OCI-LY3 (cell line): ENCODE results near the gene NR0B2.

Source experiments
- H2AFZ ChIP-seq: fragments of 200-600, 300-600 bp; shearing (Covaris generic); 2 replicates; pipeline ENCODE4 v1.6.0; 2014; ENCODE audit warnings: antibody characterized with exemption, low read depth, low read length
- H3K27ac ChIP-seq: fragments of 200-600, 300-600 bp; sonication (generic); 2 replicates; pipeline ENCODE4 v1.5.1; 2014; ENCODE audit warnings: mild to moderate bottlenecking, low read length, moderate library complexity, mixed read lengths
- H3K27me3 ChIP-seq: fragments of 200-600, 300-600 bp; sonication (generic); 2 replicates; pipeline ENCODE4 v1.6.1; 2014; ENCODE audit warnings: low read depth, low read length, mixed read lengths
- H3K36me3 ChIP-seq: fragments of 200-600, 300-600 bp; sonication (generic); replicated peaks from 2 replicates; pipeline ENCODE3; 2014; ENCODE audit warnings: low read depth, low read length, mixed read lengths
- H3K4me1 ChIP-seq: fragments of 300-600, 200-600 bp; sonication (generic); 2 replicates; pipeline ENCODE4 v1.6.1; 2014; ENCODE audit warnings: low read length, mixed read lengths
- H3K4me2 ChIP-seq: fragments of 200-600, 300-600 bp; sonication (generic); 2 replicates; pipeline ENCODE4 v1.6.1; 2014; ENCODE audit warnings: low read length, mixed read lengths
- H3K4me3 ChIP-seq: fragments of 300-600, 200-600 bp; sonication (generic); 2 replicates; pipeline ENCODE4 v1.5.1; 2014; ENCODE audit warnings: antibody characterized with exemption, mild to moderate bottlenecking, low read length, moderate library complexity
- H3K79me2 ChIP-seq: fragments of 300-600, 200-600 bp; shearing (Covaris generic); 2 replicates; pipeline ENCODE4 v1.6.1; 2014; ENCODE audit warnings: mild to moderate bottlenecking, low read length, mixed read lengths
- H3K9ac ChIP-seq: fragments of 300-600, 200-600 bp; shearing (Covaris generic); 2 replicates; pipeline ENCODE4 v1.6.0; 2014; ENCODE audit warnings: mild to moderate bottlenecking, low read length, moderate library complexity
- H3K9me3 ChIP-seq: fragments of 200-600, 300-600 bp; shearing (Covaris generic); 2 replicates; pipeline ENCODE4 v1.6.1; 2014; ENCODE audit warnings: low read length, mixed read lengths; ENCODE audit not compliant: insufficient read depth
- H4K20me1 ChIP-seq: fragments of 200-600, 300-600 bp; sonication (generic); 2 replicates; pipeline ENCODE4 v1.6.1; 2016; ENCODE audit warnings: low read length, mixed read lengths; ENCODE audit not compliant: insufficient read depth
- EZH2phosphoT487 ChIP-seq: fragments of 200-600 bp; shearing (Covaris generic); IDR thresholded peaks from 2 replicates; pipeline ENCODE4 v1.6.1; 2018; ENCODE audit warnings: antibody characterized with exemption, mixed run types, low read depth
- TF ChIP-seq, protein P1 (sequence below): fragments of 200-600, 300-600 bp; sonication (generic); IDR thresholded peaks from 2 replicates; pipeline ENCODE4 v1.5.1; 2014; ENCODE audit warnings: antibody characterized with exemption, low read length, low read depth

The NR0B2 gene

DNA sequence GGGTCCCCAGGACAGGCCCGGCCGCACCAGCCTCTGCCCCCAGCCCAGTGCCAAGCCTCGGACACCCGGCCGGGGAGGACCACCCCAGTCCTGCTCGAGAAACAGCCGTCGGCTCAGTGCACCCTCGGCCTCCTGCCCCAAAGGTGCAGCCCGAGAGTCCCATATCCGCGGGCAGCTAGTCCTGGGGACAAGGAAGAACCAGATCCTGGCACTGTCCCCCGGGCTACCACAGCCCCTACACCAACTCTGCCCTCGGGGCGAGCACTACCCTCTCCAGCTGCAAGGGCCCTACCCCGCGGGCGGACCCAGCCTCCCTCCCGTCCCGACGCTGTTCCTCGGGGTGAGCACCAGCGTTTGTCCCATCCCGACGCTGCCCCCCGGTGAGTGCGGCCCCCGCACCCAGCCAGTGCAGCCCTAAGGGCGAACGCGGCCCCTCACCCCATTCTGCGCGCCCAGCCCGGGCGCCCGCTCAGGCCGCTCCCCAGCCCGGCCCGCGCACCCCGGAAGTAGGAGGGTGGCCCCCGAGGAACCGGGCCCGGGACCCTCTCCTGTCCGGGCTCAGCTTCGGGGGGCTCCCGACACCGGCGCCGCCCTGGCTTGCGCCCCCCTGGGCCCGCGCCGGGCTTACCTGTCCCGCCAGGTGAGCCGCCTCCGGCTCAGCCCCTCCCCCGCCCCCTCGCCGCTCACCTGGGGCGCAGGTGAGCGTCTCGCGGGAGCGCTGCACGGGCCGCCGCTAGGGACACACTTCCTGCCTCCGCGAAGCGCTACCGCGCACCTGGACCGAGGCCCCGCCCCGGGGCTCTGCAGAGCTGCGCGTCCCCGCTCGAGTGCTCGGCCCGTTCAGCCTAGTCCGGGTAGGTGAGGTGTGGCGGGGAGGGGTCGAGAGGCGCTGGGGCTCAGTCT lies 46.2 kb upstream of the NR0B2 start, which contains the start of gene KDF1:
TSS of gene KDF1 (minus strand) at position 747 of the 903 bp plus-strand sequence. CDS start 8,088 bp downstream, outside the sequence.
- Histone ChIP-seq H3K9ac (no peak within 1 kb of the TSS), H3K9me3 (no peaks in the 10 kb centered on the region), H3K36me3 (no peaks in the 10 kb centered on the region), H3K27ac (no peak within 1 kb of the TSS), H3K4me3 (no peak within 1 kb of the TSS), H4K20me1 (no peaks in the 10 kb centered on the region), H3K79me2 (no peaks in the 10 kb centered on the region), H2AFZ (no peak within 1 kb of the TSS), H3K4me1 (no peaks in the 10 kb centered on the region), H3K4me2 (no peak within 1 kb of the TSS), H3K27me3 (no peaks in the 10 kb centered on the region)
- no peak for TF ChIP-seq EZH2phosphoT487
- TF ChIP-seq, protein P1, sequence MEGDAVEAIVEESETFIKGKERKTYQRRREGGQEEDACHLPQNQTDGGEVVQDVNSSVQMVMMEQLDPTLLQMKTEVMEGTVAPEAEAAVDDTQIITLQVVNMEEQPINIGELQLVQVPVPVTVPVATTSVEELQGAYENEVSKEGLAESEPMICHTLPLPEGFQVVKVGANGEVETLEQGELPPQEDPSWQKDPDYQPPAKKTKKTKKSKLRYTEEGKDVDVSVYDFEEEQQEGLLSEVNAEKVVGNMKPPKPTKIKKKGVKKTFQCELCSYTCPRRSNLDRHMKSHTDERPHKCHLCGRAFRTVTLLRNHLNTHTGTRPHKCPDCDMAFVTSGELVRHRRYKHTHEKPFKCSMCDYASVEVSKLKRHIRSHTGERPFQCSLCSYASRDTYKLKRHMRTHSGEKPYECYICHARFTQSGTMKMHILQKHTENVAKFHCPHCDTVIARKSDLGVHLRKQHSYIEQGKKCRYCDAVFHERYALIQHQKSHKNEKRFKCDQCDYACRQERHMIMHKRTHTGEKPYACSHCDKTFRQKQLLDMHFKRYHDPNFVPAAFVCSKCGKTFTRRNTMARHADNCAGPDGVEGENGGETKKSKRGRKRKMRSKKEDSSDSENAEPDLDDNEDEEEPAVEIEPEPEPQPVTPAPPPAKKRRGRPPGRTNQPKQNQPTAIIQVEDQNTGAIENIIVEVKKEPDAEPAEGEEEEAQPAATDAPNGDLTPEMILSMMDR = no peak

DNA sequence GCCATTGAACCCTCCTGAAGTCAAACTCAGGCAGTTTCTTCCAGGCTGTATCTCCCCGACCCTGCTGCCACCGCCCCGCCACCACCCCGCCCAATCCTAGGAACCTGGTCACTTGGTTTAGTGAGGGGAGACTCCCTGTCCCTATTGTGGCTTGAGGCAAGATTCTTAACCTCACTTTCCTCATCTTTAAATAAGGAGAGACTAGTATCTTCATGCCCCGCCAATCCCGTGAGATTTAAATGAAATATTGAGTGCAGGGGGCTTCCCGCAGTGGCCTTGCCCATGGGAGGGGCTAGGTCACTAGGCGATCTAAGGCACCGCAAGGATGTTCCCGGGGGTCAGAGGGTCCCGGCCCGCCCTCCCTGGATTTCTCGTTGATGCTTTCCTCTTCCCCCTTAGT lies 45.5 kb upstream of the NR0B2 start:
- H3K36me3 ChIP-seq = no peaks in the 10 kb centered on the region
- TF ChIP-seq EZH2phosphoT487 = no peak
- TF ChIP-seq, protein P1 = no peak
- no peak overlapping the region for H3K4me2 ChIP-seq
- H3K9me3 ChIP-seq = no peaks in the 10 kb centered on the region
- H3K79me2 ChIP-seq = no peaks in the 10 kb centered on the region
- no peak overlapping the region for H2AFZ ChIP-seq
- no peak overlapping the region for H3K9ac ChIP-seq
- H3K4me3 ChIP-seq = no peak overlapping the region
- no peaks in the 10 kb centered on the region for H3K27me3 ChIP-seq
- H3K4me1 ChIP-seq = no peaks in the 10 kb centered on the region
- H4K20me1 ChIP-seq = no peaks in the 10 kb centered on the region
- H3K27ac ChIP-seq = no peak overlapping the region

DNA sequence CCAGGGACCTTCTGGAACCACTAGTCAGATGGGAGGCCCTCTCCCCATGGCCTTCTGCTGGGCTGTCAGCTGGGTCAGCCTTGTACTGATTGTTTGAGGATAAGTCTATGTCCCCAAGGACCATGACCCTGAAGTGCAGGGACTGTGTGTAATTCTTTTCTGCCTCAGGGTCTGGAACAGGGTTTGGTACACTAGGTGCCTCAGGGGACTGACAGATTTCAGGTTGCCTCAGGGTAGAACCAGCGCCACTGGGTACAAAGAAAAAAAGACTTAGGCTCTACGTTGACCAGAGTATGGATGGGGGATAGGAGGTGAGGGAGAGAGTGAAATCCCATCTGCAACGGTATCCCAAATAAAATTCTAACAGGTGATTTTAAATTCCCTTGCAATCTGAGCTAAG lies 43.5 kb upstream of the NR0B2 start:
- no peak for TF ChIP-seq EZH2phosphoT487
- TF ChIP-seq, protein P1 = no peak
- no peak overlapping the region for H3K4me3 ChIP-seq

DNA sequence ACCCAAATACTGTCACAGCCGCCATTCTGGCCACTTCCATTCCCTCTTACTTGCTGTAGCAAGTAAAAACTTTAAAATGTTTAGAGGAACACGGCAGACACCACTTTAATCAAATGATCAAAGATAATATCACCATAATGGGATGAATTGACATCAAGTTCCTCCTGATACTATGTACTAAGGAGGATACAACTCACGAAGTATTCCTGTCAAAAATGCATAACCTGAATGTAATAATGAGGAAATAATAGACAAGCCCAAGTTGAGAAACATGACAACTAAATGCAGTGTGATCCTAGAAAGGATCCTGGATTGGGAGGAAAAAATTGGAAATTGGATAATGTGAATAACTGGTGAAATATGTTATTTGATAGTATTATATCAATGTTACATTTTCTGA lies 42.5 kb upstream of the NR0B2 start:
- Histone ChIP-seq H3K4me3 (no peak overlapping the region), H3K9me3 (no peaks in the 10 kb centered on the region), H3K79me2 (no peaks in the 10 kb centered on the region), H3K4me1 (no peaks in the 10 kb centered on the region), H4K20me1 (no peaks in the 10 kb centered on the region), H3K4me2 (no peak overlapping the region), H2AFZ (no peak overlapping the region), H3K36me3 (no peaks in the 10 kb centered on the region), H3K27ac (no peak overlapping the region), H3K9ac (no peak overlapping the region), H3K27me3 (no peaks in the 10 kb centered on the region)
- TF ChIP-seq, protein P1 = no peak
- TF ChIP-seq EZH2phosphoT487 = no peak

More for the DNA sequence above, 43.5 kb upstream of the NR0B2 start:
- no peaks in the 10 kb centered on the region for H3K79me2 ChIP-seq
- no peaks in the 10 kb centered on the region for H3K27me3 ChIP-seq
- no peaks in the 10 kb centered on the region for H4K20me1 ChIP-seq
- H3K4me2 ChIP-seq = no peak overlapping the region
- no peak overlapping the region for H2AFZ ChIP-seq
- no peaks in the 10 kb centered on the region for H3K36me3 ChIP-seq
- H3K4me1 ChIP-seq = no peaks in the 10 kb centered on the region
- H3K9me3 ChIP-seq = no peaks in the 10 kb centered on the region
- H3K27ac ChIP-seq = no peak overlapping the region
- no peak overlapping the region for H3K9ac ChIP-seq
